BJ (cell line): ENCODE data around the gene MAP2K5. TPM values are rescaled to one million over a fixed set of nuclear protein-coding genes. Genes with fewer than 3 reads are reported as not detected.

Experiments
- CTCF ChIA-PET: fragments of 350-600 bp; formaldehyde crosslinking; extraction: SDS; loops from one replicate; lab custom pipeline; 2021; ENCODE audit warnings: antibody characterized with exemption, inconsistent platforms; lab: Yijun Ruan, JAX
- POLR2A ChIA-PET: fragments of 300-600 bp; sonication (Branson Sonifier 250); formaldehyde crosslinking; extraction: SDS; loops from one replicate; lab custom pipeline; 2021; ENCODE audit warnings: antibody characterized with exemption; lab: Charles Lee
- DNase-seq: peaks from one replicate; pipeline ENCODE4 v3.0.0-alpha.2; 2011; ENCODE audit warnings: low read depth
- H3K27me3 ChIP-seq: 2 replicates; pipeline ENCODE4 v1.6.0; 2011; ENCODE audit warnings: low read length; ENCODE audit not compliant: control insufficient read depth, insufficient read depth
- H3K36me3 ChIP-seq: 2 replicates; pipeline ENCODE4 v1.5.1; 2011; ENCODE audit warnings: low read length; ENCODE audit not compliant: control insufficient read depth, insufficient read depth
- H3K4me3 ChIP-seq: 2 replicates; pipeline ENCODE4 v1.5.1; 2011; ENCODE audit warnings: low read depth, mild to moderate bottlenecking, control low read depth, low read length
- CTCF ChIP-seq: IDR thresholded peaks from 2 replicates; pipeline ENCODE4 v1.5.1; 2011; ENCODE audit warnings: low read depth, mild to moderate bottlenecking, control low read depth, inconsistent platforms, low read length, moderate library complexity; ENCODE audit not compliant: insufficient read depth
- polyA plus RNA-seq: library from polyadenylated mRNA; depleted of rRNA; stranded (reverse); fragments of >200 nt; gene quantifications from 2 replicates; pipeline ENCODE4 v1.2.3, GENCODE V29; 2011

The MAP2K5 gene
- polyA plus RNA-seq, 1 experiment = 5.6 TPM

GRCh38 chr15:67771189-67771800, 228.8 kb downstream of the MAP2K5 start:
- no peak for TF ChIP-seq CTCF
- H3K4me3 ChIP-seq = no peak overlapping the region
- no peak for DNase-seq
- no peaks in the 10 kb centered on the region for H3K27me3 ChIP-seq
- H3K36me3 ChIP-seq = no peaks in the 10 kb centered on the region
- ChIA-PET POLR2A (no interaction called here), CTCF (no interaction called here)

DNA sequence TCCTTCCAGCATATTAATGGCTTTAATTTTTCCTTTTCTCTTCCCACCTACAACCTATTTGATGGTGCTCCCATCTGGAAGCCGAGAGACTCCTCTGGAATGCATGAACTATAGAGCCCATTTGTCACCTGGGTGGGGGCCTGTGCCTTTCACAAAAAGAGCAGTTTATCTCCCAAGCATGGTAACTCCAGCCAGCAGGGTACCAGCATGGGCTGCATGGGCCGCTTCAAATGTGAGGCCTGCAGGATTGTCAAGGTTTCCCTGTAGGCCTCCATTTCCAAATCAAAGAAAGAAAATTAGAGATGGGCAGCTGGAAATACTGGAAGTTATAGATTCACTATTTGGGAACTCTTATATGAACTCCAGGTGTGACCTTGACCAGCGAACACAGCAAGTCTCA, 232.1 kb downstream of the MAP2K5 start:
- POLR2A ChIA-PET = no interaction called here
- CTCF ChIA-PET = no interaction called here
- H3K36me3 ChIP-seq = no peaks in the 10 kb centered on the region
- DNase-seq = no peak
- no peak for TF ChIP-seq CTCF
- H3K27me3 ChIP-seq = no peaks in the 10 kb centered on the region
- H3K4me3 ChIP-seq = no peak overlapping the region

DNA sequence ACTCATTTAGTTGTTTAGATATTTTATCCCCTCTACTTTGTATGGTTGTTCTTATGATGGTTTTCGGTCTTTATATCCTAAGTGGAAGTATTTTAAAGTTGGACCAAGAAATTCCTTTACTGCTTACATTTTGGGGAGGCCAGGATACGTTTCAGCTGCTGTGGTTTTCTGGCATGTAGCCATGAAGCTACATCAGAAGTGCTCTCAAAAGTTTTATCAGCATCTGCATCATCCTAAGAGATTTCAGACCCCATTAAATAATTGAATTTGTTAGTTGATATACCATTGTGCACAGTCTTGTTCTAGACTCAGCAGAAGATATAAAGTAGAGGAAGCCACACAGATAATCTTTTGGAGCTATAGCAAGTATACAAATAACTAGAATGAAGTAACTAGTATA, 232.7 kb downstream of the MAP2K5 start:
- POLR2A ChIA-PET = no interaction called here
- no peaks in the 10 kb centered on the region for H3K36me3 ChIP-seq
- no peak for TF ChIP-seq CTCF
- H3K27me3 ChIP-seq = no peaks in the 10 kb centered on the region
- DNase-seq = no peak
- CTCF ChIA-PET = no interaction called here
- H3K4me3 ChIP-seq = no peak overlapping the region

GRCh38 chr15:67775998-67776397, 233.5 kb downstream of the MAP2K5 start:
- ChIA-PET POLR2A (interaction anchor here (0.5 kb wide), 1 partner anchor 10 kb away, joined by 4 read pairs; no protein-coding TSS in a partner anchor), CTCF (no interaction called here)
- TF ChIP-seq CTCF = no peak
- DNase-seq = no peak
- Histone ChIP-seq H3K36me3 (no peaks in the 10 kb centered on the region), H3K27me3 (no peaks in the 10 kb centered on the region), H3K4me3 (no peak overlapping the region)

DNA sequence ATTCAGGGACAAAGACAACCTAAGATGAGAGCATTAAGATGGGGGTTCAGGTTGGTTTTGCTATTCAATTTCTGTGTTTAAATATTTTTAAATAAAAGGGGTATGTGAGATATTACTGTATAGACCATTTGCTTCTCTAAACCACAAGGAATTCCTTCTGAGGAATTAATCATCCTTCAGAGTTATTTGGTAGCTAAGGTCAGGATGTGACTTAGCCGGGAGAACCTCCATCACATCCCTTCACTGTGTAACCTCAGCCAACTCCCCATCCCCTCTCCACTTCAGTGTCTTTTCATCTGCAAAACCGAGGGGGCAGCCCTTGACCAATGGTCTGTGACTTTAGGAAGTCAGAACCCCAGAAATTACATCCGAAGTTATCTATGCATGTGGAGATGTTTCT, 234.1 kb downstream of the MAP2K5 start:
- no peaks in the 10 kb centered on the region for H3K36me3 ChIP-seq
- no peaks in the 10 kb centered on the region for H3K27me3 ChIP-seq
- no peak for TF ChIP-seq CTCF
- no peak for DNase-seq
- ChIA-PET POLR2A (interaction anchor here (0.5 kb wide), 1 partner anchor 9 kb away, joined by 4 read pairs; no protein-coding TSS in a partner anchor), CTCF (interaction anchor here (1.9 kb wide), 1 partner anchor 11 kb away, joined by 6 read pairs; no protein-coding TSS in a partner anchor)
- H3K4me3 ChIP-seq = no peak overlapping the region
